ENCODE measurements around the gene LRCH2. TPM values are rescaled to one million over a fixed set of nuclear protein-coding genes. Genes with fewer than 3 reads are reported as not detected.
A peak's percentile ranks its signal among the peaks of the same experiment; 100 is the strongest.

The LRCH2 gene
- not detected for total RNA-seq
- not detected for polyA plus RNA-seq
- not detected for total RNA-seq

GRCh38 chrX:115233497-115234455, at the start of gene LRCH2:
LRCH2 (minus strand) TSS chrX:115234096; CDS start chrX:115234041, 55 bp downstream.
- H3K36me3 ChIP-seq (ENCODE audit: control insufficient read depth in 2 of 3, insufficient read depth in 3 of 3, low read length in 3 of 3): no peaks in the 10 kb centered on the region
- no peak within 1 kb of the TSS for H3K4me3 ChIP-seq (ENCODE audit: low read length)
- no peaks in the 10 kb centered on the region for H3K4me1 ChIP-seq (ENCODE audit: control insufficient read depth in 2 of 2, insufficient read depth in 2 of 2, low read length in 2 of 2)
- H3K27ac ChIP-seq (ENCODE audit: low read depth, low read length): no peak within 1 kb of the TSS
- no peaks in the 10 kb centered on the region for H3K36me3 Mint-ChIP-seq
- DNase-seq (peak in 1 of 9 donors; percentile 1), ATAC-seq (no peak)
- no peaks in the 10 kb centered on the region for H3K9me3 ChIP-seq (ENCODE audit: control insufficient read depth in 2 of 3, low read length in 3 of 3)
- peaks cover 16 to 38% (median 28%) of the 10 kb centered on the region in 5 donors for H3K27me3 Mint-ChIP-seq
- H3K9me3 Mint-ChIP-seq: peaks cover 0 to 4% (median 0%) of the 10 kb centered on the region in 11 donors
- intact Hi-C loops (cut with micrococcal nuclease): no loop called here
- ChIA-PET POLR2A (no interaction called here), CTCF (no interaction called here)
- no peak within 1 kb of the TSS for H3K27ac Mint-ChIP-seq
- no peaks in the 10 kb centered on the region for H3K27me3 ChIP-seq (ENCODE audit: control insufficient read depth in 2 of 2, insufficient read depth in 2 of 2, low read length in 2 of 2)
- H3K4me3 Mint-ChIP-seq: peak within 1 kb of the TSS in 3 of 10 donors; percentile 27 to 45 (median 28)
- H3K4me1 Mint-ChIP-seq: peaks cover 0 to 6% (median 0%) of the 10 kb centered on the region in 7 donors

GRCh38 chrX:115269051-115269683, 35.3 kb upstream of the LRCH2 start:
- H3K27ac ChIP-seq (ENCODE audit: low read depth, low read length): no peak overlapping the region
- ChIA-PET CTCF (no interaction called here), POLR2A (no interaction called here)
- Mint-ChIP-seq H3K27me3 (no peaks in the 10 kb centered on the region), H3K4me1 (no peaks in the 10 kb centered on the region), H3K4me3 (no peak overlapping the region), H3K9me3 (no peaks in the 10 kb centered on the region), H3K27ac (no peak overlapping the region), H3K36me3 (no peaks in the 10 kb centered on the region)
- no peaks in the 10 kb centered on the region for H3K27me3 ChIP-seq (ENCODE audit: control insufficient read depth in 2 of 2, insufficient read depth in 2 of 2, low read length in 2 of 2)
- DNase-seq (no peak), ATAC-seq (no peak)
- intact Hi-C loops (cut with micrococcal nuclease): no loop called here
- no peaks in the 10 kb centered on the region for H3K36me3 ChIP-seq (ENCODE audit: control insufficient read depth in 2 of 3, insufficient read depth in 3 of 3, low read length in 3 of 3)
- no peak overlapping the region for H3K4me3 ChIP-seq (ENCODE audit: low read length)
- H3K9me3 ChIP-seq (ENCODE audit: control insufficient read depth in 2 of 3, low read length in 3 of 3): no peaks in the 10 kb centered on the region
- no peaks in the 10 kb centered on the region for H3K4me1 ChIP-seq (ENCODE audit: control insufficient read depth in 2 of 2, insufficient read depth in 2 of 2, low read length in 2 of 2)

GRCh38 chrX:115268421-115268820, 34.5 kb upstream of the LRCH2 start:
- ChIA-PET POLR2A (no interaction called here), CTCF (no interaction called here)
- no peaks in the 10 kb centered on the region for H3K4me1 Mint-ChIP-seq
- no peak for DNase-seq
- Histone ChIP-seq H3K27ac (ENCODE audit: low read depth, low read length) (no peak overlapping the region), H3K27me3 (ENCODE audit: control insufficient read depth in 2 of 2, insufficient read depth in 2 of 2, low read length in 2 of 2) (no peaks in the 10 kb centered on the region), H3K36me3 (ENCODE audit: control insufficient read depth in 2 of 3, insufficient read depth in 3 of 3, low read length in 3 of 3) (no peaks in the 10 kb centered on the region), H3K4me1 (ENCODE audit: control insufficient read depth in 2 of 2, insufficient read depth in 2 of 2, low read length in 2 of 2) (no peaks in the 10 kb centered on the region), H3K4me3 (ENCODE audit: low read length) (no peak overlapping the region), H3K9me3 (ENCODE audit: control insufficient read depth in 2 of 3, low read length in 3 of 3) (no peaks in the 10 kb centered on the region)
- H3K4me3 Mint-ChIP-seq: no peak overlapping the region
- no peaks in the 10 kb centered on the region for H3K9me3 Mint-ChIP-seq
- H3K36me3 Mint-ChIP-seq: no peaks in the 10 kb centered on the region
- no peaks in the 10 kb centered on the region for H3K27me3 Mint-ChIP-seq
- ATAC-seq: no peak
- no peak overlapping the region for H3K27ac Mint-ChIP-seq
- intact Hi-C loops (cut with micrococcal nuclease): no loop called here

GRCh38 chrX:115266300-115266699, 32.4 kb upstream of the LRCH2 start:
- H3K4me1 Mint-ChIP-seq: no peaks in the 10 kb centered on the region

GRCh38 chrX:115264009-115264408, 30.1 kb upstream of the LRCH2 start:
- H3K27ac Mint-ChIP-seq: no peak overlapping the region
- peaks cover 0 to 4% (median 0%) of the 10 kb centered on the region in 11 donors for H3K9me3 Mint-ChIP-seq
- no peak overlapping the region for H3K27ac ChIP-seq (ENCODE audit: low read depth, low read length)
- POLR2A ChIA-PET: no interaction called here
- H3K36me3 ChIP-seq (ENCODE audit: control insufficient read depth in 2 of 3, insufficient read depth in 3 of 3, low read length in 3 of 3): no peaks in the 10 kb centered on the region
- H3K4me1 ChIP-seq (ENCODE audit: control insufficient read depth in 2 of 2, insufficient read depth in 2 of 2, low read length in 2 of 2): no peaks in the 10 kb centered on the region
- no peaks in the 10 kb centered on the region for H3K27me3 Mint-ChIP-seq
- H3K4me1 Mint-ChIP-seq: no peaks in the 10 kb centered on the region
- intact Hi-C loops (cut with micrococcal nuclease): no loop called here
- no peaks in the 10 kb centered on the region for H3K36me3 Mint-ChIP-seq
- ATAC-seq (no peak), DNase-seq (no peak)
- no peak overlapping the region for H3K4me3 Mint-ChIP-seq
- no peaks in the 10 kb centered on the region for H3K9me3 ChIP-seq (ENCODE audit: control insufficient read depth in 2 of 3, low read length in 3 of 3)
- CTCF ChIA-PET: interaction anchor here (0.6 kb wide), 1 partner anchor 416 kb away, joined by 3 read pairs; no protein-coding TSS in a partner anchor
- H3K4me3 ChIP-seq (ENCODE audit: low read length): no peak overlapping the region
- H3K27me3 ChIP-seq (ENCODE audit: control insufficient read depth in 2 of 2, insufficient read depth in 2 of 2, low read length in 2 of 2): no peaks in the 10 kb centered on the region

More at GRCh38 chrX:115266300-115266699, 32.4 kb upstream of the LRCH2 start:
- intact Hi-C loops (cut with micrococcal nuclease): no loop called here
- ATAC-seq (no peak), DNase-seq (no peak)
- Mint-ChIP-seq H3K9me3 (peaks cover 0 to 4% (median 0%) of the 10 kb centered on the region in 11 donors), H3K27me3 (no peaks in the 10 kb centered on the region), H3K27ac (no peak overlapping the region), H3K4me3 (no peak overlapping the region), H3K36me3 (no peaks in the 10 kb centered on the region)
- CTCF ChIA-PET: no interaction called here
- Histone ChIP-seq H3K36me3 (ENCODE audit: control insufficient read depth in 2 of 3, insufficient read depth in 3 of 3, low read length in 3 of 3) (no peaks in the 10 kb centered on the region), H3K27me3 (ENCODE audit: control insufficient read depth in 2 of 2, insufficient read depth in 2 of 2, low read length in 2 of 2) (no peaks in the 10 kb centered on the region), H3K4me1 (ENCODE audit: control insufficient read depth in 2 of 2, insufficient read depth in 2 of 2, low read length in 2 of 2) (no peaks in the 10 kb centered on the region), H3K9me3 (ENCODE audit: control insufficient read depth in 2 of 3, low read length in 3 of 3) (no peaks in the 10 kb centered on the region), H3K4me3 (ENCODE audit: low read length) (no peak overlapping the region), H3K27ac (ENCODE audit: low read depth, low read length) (no peak overlapping the region)
- POLR2A ChIA-PET: no interaction called here

GRCh38 chrX:115261148-115261547, 27.3 kb upstream of the LRCH2 start:
- no peak overlapping the region for H3K27ac ChIP-seq (ENCODE audit: low read depth, low read length)
- DNase-seq: no peak
- intact Hi-C loops (cut with micrococcal nuclease): no loop called here
- POLR2A ChIA-PET: no interaction called here
- no peaks in the 10 kb centered on the region for H3K36me3 ChIP-seq (ENCODE audit: control insufficient read depth in 2 of 3, insufficient read depth in 3 of 3, low read length in 3 of 3)
- H3K27me3 ChIP-seq (ENCODE audit: control insufficient read depth in 2 of 2, insufficient read depth in 2 of 2, low read length in 2 of 2): no peaks in the 10 kb centered on the region
- Mint-ChIP-seq H3K4me1 (no peaks in the 10 kb centered on the region), H3K27me3 (peaks cover 0 to 4% (median 0%) of the 10 kb centered on the region in 5 donors), H3K4me3 (no peak overlapping the region), H3K27ac (no peak overlapping the region), H3K9me3 (peaks cover 0 to 8% (median 0%) of the 10 kb centered on the region in 11 donors), H3K36me3 (no peaks in the 10 kb centered on the region)
- CTCF ChIA-PET: no interaction called here
- H3K9me3 ChIP-seq (ENCODE audit: control insufficient read depth in 2 of 3, low read length in 3 of 3): no peaks in the 10 kb centered on the region
- ATAC-seq: no peak
- no peaks in the 10 kb centered on the region for H3K4me1 ChIP-seq (ENCODE audit: control insufficient read depth in 2 of 2, insufficient read depth in 2 of 2, low read length in 2 of 2)
- H3K4me3 ChIP-seq (ENCODE audit: low read length): no peak overlapping the region

Measured in naive thymus-derived CD4-positive, alpha-beta T cell (primary cell).